Ovary (tissue), 3 donors: ENCODE results near the gene TMTC1.
"Not testable (repeated sequence)": the region's sequence is repeated elsewhere in the genome, so short reads cannot be mapped to it uniquely, and the experiment has no call there.

Source experiments
- CTCF ChIP-seq, 3 donors: fragments of 450-650 bp in 2 of 3; fragments of 200-600 bp in 1 of 3; IDR thresholded peaks; one replicate each; pipeline versions ENCODE4 v1.5.1 to v1.8.0; 2016 to 2022; ENCODE audit warnings: antibody characterized with exemption in 3 of 3, mild to moderate bottlenecking in 1 of 3
- EP300 ChIP-seq: sonication (generic); formaldehyde crosslinking; IDR thresholded peaks from one replicate; pipeline ENCODE4 v1.6.1; 2017; ENCODE audit warnings: antibody characterized with exemption
- donor health status: DM: no; HTN: no; CAD: no.

- TF ChIP-seq EP300; CTCF (IDR thresholded peaks at IDR 0.05): not testable (repeated sequence)
Observed at GRCh38 chr12:29630164-29630563, 153.6 kb downstream of the TMTC1 start.
